Progenitor cell of endocrine pancreas (in vitro differentiated cells): ENCODE measurements around the gene GPR137B. TPM values are rescaled to one million over a fixed set of nuclear protein-coding genes. Genes with fewer than 3 reads are reported as not detected.

Source experiments
- DNase-seq: peaks from one replicate; pipeline ENCODE4 v3.0.0; 2021; ENCODE audit warnings: low spot score; ENCODE audit not compliant: unreplicated experiment
- H3K27ac Mint-ChIP-seq: 2 replicates; pipeline ENCODE4 v1.8.0; 2021; ENCODE audit warnings: mild to moderate bottlenecking, moderate library complexity, mixed read lengths
- H3K27me3 Mint-ChIP-seq: 2 replicates; pipeline ENCODE4 v1.8.0; 2021; ENCODE audit warnings: mixed read lengths
- H3K36me3 Mint-ChIP-seq: 2 replicates; pipeline ENCODE4 v1.8.0; 2022; ENCODE audit warnings: mixed read lengths; ENCODE audit not compliant: insufficient read depth
- H3K4me1 Mint-ChIP-seq: 2 replicates; pipeline ENCODE4 v1.8.0; 2021; ENCODE audit warnings: low read depth, mixed read lengths
- H3K4me3 Mint-ChIP-seq: 2 replicates; pipeline ENCODE4 v1.8.0; 2021; ENCODE audit warnings: low read depth, mild to moderate bottlenecking, moderate library complexity, mixed read lengths
- H3K9me3 Mint-ChIP-seq: 2 replicates; pipeline ENCODE4 v1.8.0; 2021; ENCODE audit warnings: low read depth, mixed read lengths
- total RNA-seq: library from RNA; stranded (reverse); gene quantifications from 2 replicates; pipeline ENCODE4 v1.2.1, GENCODE V29; 2021
- TF ChIP-seq, protein P1 (sequence below): fragments of 200-600 bp; sonication (generic); IDR thresholded peaks from one replicate; pipeline ENCODE4 v1.5.0; 2021; ENCODE audit warnings: antibody characterized with exemption, mild to moderate bottlenecking; ENCODE audit not compliant: unreplicated experiment

GPR137B gene
- total RNA-seq, 1 donor from 2014 or later, result 6.9 TPM

DNA sequence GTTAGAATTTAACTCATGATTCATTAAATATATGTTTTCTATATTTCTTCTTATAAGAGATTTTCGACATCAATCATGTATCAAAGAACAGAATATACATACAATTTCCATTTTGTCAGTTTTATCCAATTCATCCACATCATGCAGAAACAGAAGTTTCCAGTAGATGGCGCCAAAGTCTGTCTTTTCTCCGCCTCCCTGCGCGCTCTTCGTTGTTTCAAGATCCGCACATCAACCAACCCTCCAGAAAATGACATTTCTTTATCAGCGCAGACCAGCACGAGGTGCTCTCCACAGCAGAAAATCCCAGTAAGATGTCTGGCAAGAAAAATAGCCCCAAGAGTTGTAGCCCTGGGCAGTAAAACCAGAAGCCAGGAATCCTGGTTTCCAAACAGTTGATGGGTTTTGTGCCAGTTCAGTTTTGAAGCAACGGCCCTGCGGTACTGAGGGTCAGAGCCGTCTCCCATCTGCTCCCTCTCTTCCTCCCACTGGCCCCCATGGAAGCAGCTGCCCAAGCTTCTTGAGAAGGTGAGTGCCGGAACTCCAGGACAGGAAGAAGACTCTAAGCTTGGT is 38.6 kb upstream of the GPR137B start:
- TF ChIP-seq, protein P1, sequence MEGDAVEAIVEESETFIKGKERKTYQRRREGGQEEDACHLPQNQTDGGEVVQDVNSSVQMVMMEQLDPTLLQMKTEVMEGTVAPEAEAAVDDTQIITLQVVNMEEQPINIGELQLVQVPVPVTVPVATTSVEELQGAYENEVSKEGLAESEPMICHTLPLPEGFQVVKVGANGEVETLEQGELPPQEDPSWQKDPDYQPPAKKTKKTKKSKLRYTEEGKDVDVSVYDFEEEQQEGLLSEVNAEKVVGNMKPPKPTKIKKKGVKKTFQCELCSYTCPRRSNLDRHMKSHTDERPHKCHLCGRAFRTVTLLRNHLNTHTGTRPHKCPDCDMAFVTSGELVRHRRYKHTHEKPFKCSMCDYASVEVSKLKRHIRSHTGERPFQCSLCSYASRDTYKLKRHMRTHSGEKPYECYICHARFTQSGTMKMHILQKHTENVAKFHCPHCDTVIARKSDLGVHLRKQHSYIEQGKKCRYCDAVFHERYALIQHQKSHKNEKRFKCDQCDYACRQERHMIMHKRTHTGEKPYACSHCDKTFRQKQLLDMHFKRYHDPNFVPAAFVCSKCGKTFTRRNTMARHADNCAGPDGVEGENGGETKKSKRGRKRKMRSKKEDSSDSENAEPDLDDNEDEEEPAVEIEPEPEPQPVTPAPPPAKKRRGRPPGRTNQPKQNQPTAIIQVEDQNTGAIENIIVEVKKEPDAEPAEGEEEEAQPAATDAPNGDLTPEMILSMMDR, result peak; percentile 89
- peaks cover 12% of the 10 kb centered on the region for H3K27me3 Mint-ChIP-seq
- DNase-seq, result peak; percentile 37
- H3K4me3 Mint-ChIP-seq, result no peak overlapping the region
- no peak overlapping the region for H3K27ac Mint-ChIP-seq
- H3K4me1 Mint-ChIP-seq, result no peaks in the 10 kb centered on the region
- no peaks in the 10 kb centered on the region for H3K9me3 Mint-ChIP-seq
- H3K36me3 Mint-ChIP-seq, result no peaks in the 10 kb centered on the region

DNA sequence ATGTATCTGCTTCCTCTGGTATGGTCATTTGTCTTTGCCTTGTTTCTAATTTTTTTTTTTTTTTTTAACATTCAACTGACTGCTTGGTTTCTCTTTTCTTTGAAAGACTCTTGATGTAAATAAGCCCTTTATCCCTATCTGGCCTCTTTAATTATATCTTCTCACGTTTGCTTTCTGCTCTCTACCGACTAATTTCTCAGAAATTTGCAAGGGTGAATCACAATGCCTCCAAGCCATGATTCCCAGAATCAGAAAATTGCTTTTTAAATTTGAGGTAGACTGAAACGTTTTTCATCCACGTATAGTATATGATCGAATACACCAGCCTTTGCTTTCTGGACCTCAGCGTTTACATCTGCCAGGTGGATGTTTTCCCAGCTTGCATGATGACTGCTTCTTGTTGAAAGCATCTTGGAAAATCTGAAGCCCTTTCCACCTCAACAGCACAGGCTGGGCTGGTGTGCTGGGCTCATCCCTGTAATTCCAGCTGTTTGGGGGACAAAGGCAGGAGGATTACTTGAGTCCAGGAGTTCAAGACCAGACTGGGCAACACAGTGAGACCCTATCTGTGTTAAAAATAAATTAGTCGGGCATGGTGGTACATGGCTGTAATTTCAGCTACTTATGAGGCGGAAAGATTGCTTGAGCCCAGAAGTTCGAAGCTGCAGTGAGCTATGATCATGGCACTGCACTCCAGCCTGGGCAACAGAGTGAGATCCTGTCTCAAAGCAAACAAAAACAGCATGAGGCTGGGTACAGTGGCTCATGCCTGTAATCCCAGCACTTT is 35.0 kb upstream of the GPR137B start:
- Mint-ChIP-seq H3K9me3 (no peaks in the 10 kb centered on the region), H3K4me1 (no peaks in the 10 kb centered on the region), H3K36me3 (no peaks in the 10 kb centered on the region), H3K4me3 (no peak overlapping the region), H3K27me3 (peaks cover 12% of the 10 kb centered on the region), H3K27ac (no peak overlapping the region)
- DNase-seq, result no peak
- TF ChIP-seq, protein P1, result no peak

DNA sequence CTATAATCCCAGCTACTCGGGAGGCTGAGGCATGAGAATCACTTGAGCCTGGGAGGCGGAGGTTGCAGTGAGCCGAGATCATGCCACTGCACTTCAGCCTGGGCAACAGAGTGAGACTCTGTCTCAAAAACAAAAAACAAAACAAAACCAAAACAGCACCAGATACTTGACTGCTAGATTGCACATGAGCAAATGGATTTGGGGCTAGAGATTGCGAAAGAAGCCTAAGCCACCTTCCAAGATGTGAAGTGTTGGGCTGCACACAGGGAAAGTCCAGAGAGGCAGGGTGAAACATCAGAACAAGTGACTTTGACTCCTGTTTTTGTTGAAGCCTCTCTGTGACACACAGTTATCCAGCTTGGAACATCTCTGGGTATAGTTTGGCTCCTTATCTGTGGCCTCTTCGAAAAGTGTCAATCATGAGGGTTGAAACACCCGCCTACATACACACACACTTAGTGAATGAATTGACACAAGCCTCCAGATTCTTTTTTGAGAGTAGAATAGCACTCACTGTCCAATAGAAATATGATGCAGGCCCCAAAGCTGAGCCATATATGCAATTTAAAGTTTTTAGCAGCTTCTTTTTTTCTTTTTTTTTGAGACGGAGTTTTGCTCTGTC is 34.2 kb upstream of the GPR137B start:
- Mint-ChIP-seq H3K4me3 (no peak overlapping the region), H3K27me3 (peaks cover 15% of the 10 kb centered on the region), H3K9me3 (no peaks in the 10 kb centered on the region), H3K4me1 (no peaks in the 10 kb centered on the region), H3K27ac (no peak overlapping the region), H3K36me3 (no peaks in the 10 kb centered on the region)
- TF ChIP-seq, protein P1, result no peak
- no peak for DNase-seq

DNA sequence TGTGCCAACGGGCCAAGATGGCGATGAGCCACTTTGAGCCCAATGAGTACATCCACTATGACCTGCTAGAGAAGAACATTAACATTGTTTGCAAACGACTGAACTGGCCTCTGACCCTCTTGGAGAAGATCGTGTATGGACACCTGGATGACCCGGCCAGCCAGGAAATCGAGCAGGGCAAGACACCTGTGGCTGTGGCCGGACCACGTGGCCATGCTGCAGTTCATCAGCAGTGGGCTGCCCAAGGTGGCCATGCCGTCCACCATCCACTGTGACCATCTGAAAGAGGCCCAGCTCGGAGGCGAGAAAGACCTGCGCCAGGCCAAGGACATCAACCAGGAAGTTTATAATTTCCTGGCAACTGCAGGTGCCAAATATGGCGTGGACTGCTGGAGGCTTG is 32.2 kb upstream of the GPR137B start:
- DNase-seq, result no peak
- Mint-ChIP-seq H3K4me3 (no peak overlapping the region), H3K36me3 (no peaks in the 10 kb centered on the region), H3K4me1 (no peaks in the 10 kb centered on the region), H3K27me3 (peaks cover 9% of the 10 kb centered on the region), H3K9me3 (no peaks in the 10 kb centered on the region), H3K27ac (no peak overlapping the region)
- TF ChIP-seq, protein P1, result no peak

DNA sequence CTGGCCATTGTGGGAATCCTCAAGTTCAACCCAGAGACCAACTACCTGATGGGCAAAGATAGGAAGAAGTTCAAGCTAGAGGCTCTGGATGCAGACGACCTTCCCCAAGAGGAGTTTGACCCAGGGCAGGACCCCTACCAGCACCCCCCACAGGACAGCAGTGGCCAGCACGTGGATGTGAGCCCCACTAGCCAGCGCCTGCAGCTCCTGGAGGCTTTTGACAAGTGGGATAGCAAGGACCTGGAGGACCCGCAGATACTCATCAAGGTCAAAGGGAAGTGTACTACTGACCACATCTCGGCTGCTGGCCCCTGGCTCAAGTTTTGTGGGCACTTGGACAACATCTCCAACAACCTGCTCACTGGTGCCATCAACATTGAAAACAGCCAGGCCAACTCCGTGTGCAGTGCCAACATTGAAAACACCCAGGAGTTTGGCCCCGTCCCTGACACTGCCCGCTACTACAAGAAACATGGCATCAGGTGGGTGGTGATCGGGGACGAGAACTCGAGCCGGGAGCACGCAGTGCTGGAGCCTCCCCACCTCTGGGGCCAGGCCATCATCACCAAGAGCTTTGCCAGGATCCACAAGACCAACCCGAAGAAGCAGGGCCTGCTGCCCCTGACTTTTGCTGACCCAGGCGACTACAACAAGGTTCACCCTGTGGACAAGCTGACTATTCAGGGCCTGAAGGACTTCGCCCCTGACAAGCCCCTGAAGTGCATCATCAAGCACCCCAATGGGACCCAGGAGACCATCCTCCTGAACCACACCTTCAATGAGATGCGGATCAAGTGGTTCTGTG is 30.6 kb upstream of the GPR137B start:
- no peak overlapping the region for H3K27ac Mint-ChIP-seq
- TF ChIP-seq, protein P1, result no peak
- no peak overlapping the region for H3K4me3 Mint-ChIP-seq
- no peaks in the 10 kb centered on the region for H3K9me3 Mint-ChIP-seq
- H3K27me3 Mint-ChIP-seq, result peaks cover 5% of the 10 kb centered on the region
- H3K4me1 Mint-ChIP-seq, result no peaks in the 10 kb centered on the region
- no peak for DNase-seq
- H3K36me3 Mint-ChIP-seq, result no peaks in the 10 kb centered on the region
